Neuronal stem cell (in vitro differentiated cells): Measurements from ENCODE around the gene ACTR6.
"Not testable (repeated sequence)": the region's sequence is repeated elsewhere in the genome, so short reads cannot be mapped to it uniquely, and the experiment has no call there.

Source experiments
- DNase-seq: peaks from one replicate; pipeline ENCODE4 v3.0.0-alpha.2; 2013; ENCODE audit warnings: low spot score
- H2AFZ ChIP-seq: one replicate; pipeline ENCODE4 v1.6.1; 2013; ENCODE audit warnings: mild to moderate bottlenecking, low read length, inconsistent platforms
- H2AK5ac ChIP-seq: 2 replicates; pipeline ENCODE4 v1.6.1; 2013; ENCODE audit warnings: low read depth, mild to moderate bottlenecking, inconsistent platforms, low read length, moderate library complexity, mixed read lengths
- H2BK120ac ChIP-seq: 2 replicates; pipeline ENCODE4 v1.6.1; 2013; ENCODE audit warnings: low read depth, mild to moderate bottlenecking, inconsistent platforms, low read length, moderate library complexity, mixed read lengths
- H2BK12ac ChIP-seq: one replicate; pipeline ENCODE4 v1.6.1; 2013; ENCODE audit warnings: low read length, inconsistent platforms
- H2BK15ac ChIP-seq: 2 replicates; pipeline ENCODE4 v1.6.1; 2013; ENCODE audit warnings: mild to moderate bottlenecking, low read length, inconsistent platforms, mixed read lengths
- H2BK5ac ChIP-seq: one replicate; pipeline ENCODE4 v1.6.1; 2013; ENCODE audit warnings: inconsistent platforms, mild to moderate bottlenecking, low read length, moderate library complexity
- H3K14ac ChIP-seq: one replicate; pipeline ENCODE4 v1.6.1; 2013; ENCODE audit warnings: low read length, inconsistent platforms
- H3K18ac ChIP-seq: 2 replicates; pipeline ENCODE4 v1.6.1; 2013; ENCODE audit warnings: low read length, inconsistent platforms
- H3K23ac ChIP-seq: 2 replicates; pipeline ENCODE4 v1.6.1; 2013; ENCODE audit warnings: low read depth, mild to moderate bottlenecking, mixed read lengths, low read length, inconsistent platforms; ENCODE audit not compliant: poor library complexity
- H3K27ac ChIP-seq: replicated peaks from 3 replicates; pipeline ENCODE4 v1.5.1; 2013; ENCODE audit warnings: low read length, inconsistent platforms
- H3K27me3 ChIP-seq, 3 experiments: 2 replicates each; pipeline ENCODE4 v1.6.1; 2013; ENCODE audit warnings: low read length in 3 of 3, mild to moderate bottlenecking in 2 of 3, inconsistent platforms in 1 of 3, low read depth in 1 of 3, mixed read lengths in 1 of 3, moderate library complexity in 1 of 3; ENCODE audit not compliant: control insufficient read depth in 3 of 3, insufficient read depth in 3 of 3
- H3K36me3 ChIP-seq, 2 donors: replicated peaks in 1 of 2; 2 replicates each; pipeline ENCODE4 v1.6.1; 2013; ENCODE audit warnings: low read length in 2 of 2; ENCODE audit not compliant: control insufficient read depth in 2 of 2, insufficient read depth in 2 of 2
- H3K4ac ChIP-seq: 2 replicates; pipeline ENCODE4 v1.6.1; 2013; ENCODE audit warnings: inconsistent platforms, mild to moderate bottlenecking, low read length, moderate library complexity
- H3K4me1 ChIP-seq, 2 donors: 1 replicate in 1 of 2; 2 replicates in 1 of 2; pipeline ENCODE4 v1.6.1; 2013; ENCODE audit warnings: low read length in 2 of 2, low read depth in 1 of 2; ENCODE audit not compliant: control insufficient read depth in 2 of 2, insufficient read depth in 1 of 2
- H3K4me2 ChIP-seq: one replicate; pipeline ENCODE4 v1.6.1; 2013; ENCODE audit warnings: mild to moderate bottlenecking, low read length, inconsistent platforms; ENCODE audit not compliant: insufficient read depth, poor library complexity, severe bottlenecking
- H3K4me3 ChIP-seq, 2 donors: 2 replicates each; pipeline ENCODE4 v1.5.1; 2013; ENCODE audit warnings: low read length in 2 of 2, mild to moderate bottlenecking in 2 of 2, inconsistent platforms in 1 of 2, moderate library complexity in 1 of 2
- H3K79me1 ChIP-seq: one replicate; pipeline ENCODE4 v1.6.1; 2013; ENCODE audit warnings: low read depth, mild to moderate bottlenecking, inconsistent platforms, low read length, moderate library complexity
- H3K9ac ChIP-seq: one replicate; pipeline ENCODE4 v1.6.1; 2013; ENCODE audit warnings: mild to moderate bottlenecking, low read depth, low read length, inconsistent platforms; ENCODE audit not compliant: poor library complexity
- H3K9me3 ChIP-seq, 2 donors: replicated peaks in 1 of 2; 2 replicates each; pipeline versions ENCODE3 to v1.6.1; 2013; ENCODE audit warnings: low read length in 2 of 2, mild to moderate bottlenecking in 2 of 2, inconsistent platforms in 1 of 2, low read depth in 1 of 2, mixed read lengths in 1 of 2, moderate library complexity in 1 of 2; ENCODE audit not compliant: control insufficient read depth in 2 of 2, insufficient read depth in 1 of 2
- H4K8ac ChIP-seq: one replicate; pipeline ENCODE4 v1.6.1; 2013; ENCODE audit warnings: low read depth, mild to moderate bottlenecking, inconsistent platforms, low read length, moderate library complexity
- H4K91ac ChIP-seq: one replicate; pipeline ENCODE4 v1.6.1; 2013; ENCODE audit warnings: low read length, low read depth, mild to moderate bottlenecking, inconsistent platforms; ENCODE audit not compliant: poor library complexity
- WGBS, 2 donors: extraction: QIAGEN DNeasy Blood & Tissue Kit; methylation state at CpG; one replicate each; pipeline ENCODE4 v1.1.7; 2013; ENCODE audit warnings: missing lambda C conversion rate in 2 of 2, mixed read lengths in 1 of 2; ENCODE audit not compliant: insufficient read length in 2 of 2, insufficient replicate concordance in 1 of 2; ENCODE audit errors: extremely low coverage in 2 of 2; 5-methylcytosine and 5-hydroxymethylcytosine counted together

Gene ACTR6

DNA sequence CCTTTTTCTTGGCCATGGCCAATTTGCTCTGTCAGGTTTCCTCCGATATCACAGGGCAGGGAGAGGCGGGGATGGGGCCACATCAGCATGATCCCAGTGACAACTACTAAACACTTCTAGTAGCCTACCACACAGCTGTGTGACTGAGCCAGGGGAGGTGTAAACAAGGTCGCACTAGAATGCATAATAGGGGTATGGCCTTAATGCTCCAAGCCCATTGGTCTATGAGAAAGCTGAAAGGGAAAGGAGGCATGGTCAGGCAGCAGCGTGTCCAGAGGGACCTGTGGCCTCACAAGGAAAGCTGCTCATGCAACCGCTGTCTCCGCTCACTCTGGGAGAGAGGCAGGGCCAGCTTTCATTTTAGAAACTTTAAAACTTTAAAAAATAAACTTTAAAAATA is 27.5 kb upstream of the ACTR6 start:
- no peak overlapping the region for H4K8ac ChIP-seq
- no peak for DNase-seq
- H3K4me3 ChIP-seq: no peak overlapping the region
- H4K91ac ChIP-seq: no peak overlapping the region
- H2AK5ac ChIP-seq: peak overlapping the region; percentile 28
- no CpG with 5 or more reads among the region's 6 CpGs for WGBS, 2 donors
- H3K9ac ChIP-seq: no peak overlapping the region
- no peaks in the 10 kb centered on the region for H3K79me1 ChIP-seq
- no peak overlapping the region for H2AFZ ChIP-seq
- no peak overlapping the region for H2BK15ac ChIP-seq
- no peak overlapping the region for H2BK12ac ChIP-seq
- no peak overlapping the region for H3K4me2 ChIP-seq
- H3K9me3 ChIP-seq: no peaks in the 10 kb centered on the region
- peaks cover 0 to 1% of the 10 kb centered on the region in 2 donors for H3K36me3 ChIP-seq
- H3K14ac ChIP-seq: no peak overlapping the region
- H3K4ac ChIP-seq: no peak overlapping the region
- H3K23ac ChIP-seq: no peak overlapping the region
- H2BK120ac ChIP-seq: no peak overlapping the region
- no peaks in the 10 kb centered on the region for H3K27me3 ChIP-seq
- H3K18ac ChIP-seq: no peak overlapping the region
- H3K27ac ChIP-seq: no peak overlapping the region
- H3K4me1 ChIP-seq: no peaks in the 10 kb centered on the region
- H2BK5ac ChIP-seq: no peak overlapping the region

DNA sequence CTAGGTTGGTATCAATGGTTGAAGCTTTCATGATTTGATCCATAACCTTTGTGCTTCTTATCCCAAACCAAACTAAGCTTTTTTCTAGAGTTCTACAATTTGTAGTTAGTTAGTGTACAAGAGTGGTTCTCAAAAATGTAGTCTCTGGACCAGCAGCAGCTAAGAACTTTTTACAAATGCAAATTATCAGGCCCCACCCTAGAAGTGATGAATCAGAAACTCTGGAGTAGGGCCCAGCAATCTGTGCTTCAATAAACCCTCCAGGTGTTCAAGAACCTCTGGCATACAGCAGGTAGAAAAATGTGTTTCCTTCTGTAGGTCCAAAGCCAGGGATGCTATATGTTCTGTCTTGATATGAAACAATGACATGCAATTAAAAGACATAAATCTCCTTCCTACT is 26.1 kb upstream of the ACTR6 start:
- H3K18ac ChIP-seq: no peak overlapping the region
- no peak overlapping the region for H2BK12ac ChIP-seq
- peaks cover 0 to 1% of the 10 kb centered on the region in 2 donors for H3K36me3 ChIP-seq
- H3K23ac ChIP-seq: no peak overlapping the region
- H4K8ac ChIP-seq: no peak overlapping the region
- H3K4me3 ChIP-seq: no peak overlapping the region
- H2BK120ac ChIP-seq: no peak overlapping the region
- H3K4me2 ChIP-seq: no peak overlapping the region
- no peaks in the 10 kb centered on the region for H3K9me3 ChIP-seq
- H3K4ac ChIP-seq: no peak overlapping the region
- H4K91ac ChIP-seq: no peak overlapping the region
- no peaks in the 10 kb centered on the region for H3K79me1 ChIP-seq
- no peak overlapping the region for H2BK15ac ChIP-seq
- no peak overlapping the region for H3K9ac ChIP-seq
- H3K27ac ChIP-seq: no peak overlapping the region
- no peaks in the 10 kb centered on the region for H3K4me1 ChIP-seq
- no peak overlapping the region for H2AFZ ChIP-seq
- H2BK5ac ChIP-seq: no peak overlapping the region
- no peak overlapping the region for H2AK5ac ChIP-seq
- H3K27me3 ChIP-seq: no peaks in the 10 kb centered on the region
- H3K14ac ChIP-seq: no peak overlapping the region
- DNase-seq: no peak

DNA sequence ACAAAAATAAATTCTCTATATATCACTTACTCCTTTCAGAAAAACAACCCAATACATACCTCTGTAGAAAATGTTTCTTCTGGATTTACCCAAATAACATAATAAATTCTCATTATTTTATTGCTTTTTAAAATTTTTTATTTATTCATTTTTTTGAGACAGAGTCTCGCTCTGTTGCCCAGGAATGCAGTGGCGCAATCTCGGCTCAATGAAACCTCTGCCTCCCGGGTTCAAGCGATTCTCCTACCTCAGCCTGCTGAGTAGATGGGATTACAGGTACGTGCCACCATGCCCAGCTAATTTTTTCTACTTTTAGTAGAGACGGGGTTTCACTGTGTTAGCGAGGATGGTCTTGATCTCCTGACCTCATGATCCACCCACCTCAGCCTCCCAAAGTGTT is 24.1 kb upstream of the ACTR6 start:
- H3K27me3 ChIP-seq: not testable (repeated sequence)
- WGBS, 2 donors: no CpG with 5 or more reads among the region's 8 CpGs

DNA sequence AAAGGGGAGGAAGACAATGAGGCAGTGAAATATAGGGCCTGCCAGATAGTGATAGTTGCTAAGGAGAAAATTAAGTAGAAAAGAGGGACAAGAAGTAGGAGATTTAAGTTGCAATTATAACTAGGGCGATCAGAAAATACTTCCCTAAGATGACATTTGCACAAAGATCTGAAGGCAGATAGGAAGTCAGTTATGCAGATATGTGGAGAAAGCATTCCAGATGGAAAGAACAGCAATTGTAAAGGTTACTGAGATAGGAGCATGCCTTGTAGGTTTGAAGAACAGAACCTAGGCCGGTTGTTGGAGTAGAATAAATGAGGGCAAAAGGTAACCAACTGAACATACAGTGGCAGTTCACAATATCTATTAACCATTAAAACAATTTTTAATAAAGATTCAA is 21.4 kb upstream of the ACTR6 start:
- Histone ChIP-seq H3K4me3 (no peak overlapping the region), H3K4me2 (no peak overlapping the region), H2AK5ac (no peak overlapping the region), H3K4ac (no peak overlapping the region), H3K9ac (no peak overlapping the region), H2BK120ac (no peak overlapping the region), H2BK12ac (no peak overlapping the region), H3K79me1 (no peaks in the 10 kb centered on the region), H3K14ac (no peak overlapping the region), H2BK15ac (no peak overlapping the region), H4K91ac (no peak overlapping the region), H3K27me3 (no peaks in the 10 kb centered on the region), H2AFZ (no peak overlapping the region), H3K36me3 (no peaks in the 10 kb centered on the region), H3K9me3 (no peaks in the 10 kb centered on the region), H3K27ac (no peak overlapping the region), H2BK5ac (no peak overlapping the region), H4K8ac (no peak overlapping the region), H3K18ac (no peak overlapping the region), H3K23ac (no peak overlapping the region), H3K4me1 (no peaks in the 10 kb centered on the region)
- WGBS, 2 donors: no CpG with 5 or more reads among the region's 2 CpGs
- DNase-seq: no peak

More for the DNA sequence above, 24.1 kb upstream of the ACTR6 start:
- H3K14ac ChIP-seq, H3K9me3 ChIP-seq, H2BK5ac ChIP-seq, H4K91ac ChIP-seq, H3K27ac ChIP-seq, H3K4me3 ChIP-seq, H3K4ac ChIP-seq, H4K8ac ChIP-seq, H2AK5ac ChIP-seq, H2AFZ ChIP-seq, H3K9ac ChIP-seq, H3K4me2 ChIP-seq, H2BK120ac ChIP-seq, H3K4me1 ChIP-seq, H2BK15ac ChIP-seq, H3K79me1 ChIP-seq, DNase-seq, H3K18ac ChIP-seq, H3K23ac ChIP-seq, H2BK12ac ChIP-seq, H3K36me3 ChIP-seq: not testable (repeated sequence)
